ENCODE results near the gene C3orf52.

C3orf52 gene

GRCh38 chr3:112074616-112075497 lies 11.3 kb upstream of the C3orf52 start:
- Histone ChIP-seq H3K27me3 (ENCODE audit: insufficient read depth, poor library complexity, severe bottlenecking) (peaks cover 3% of the 10 kb centered on the region), H3K27ac (replicated peaks) (no peak overlapping the region), H3K4me3 (replicated peaks; ENCODE audit: insufficient read depth, low read length) (no peak overlapping the region)
- TF ChIP-seq, protein P1, sequence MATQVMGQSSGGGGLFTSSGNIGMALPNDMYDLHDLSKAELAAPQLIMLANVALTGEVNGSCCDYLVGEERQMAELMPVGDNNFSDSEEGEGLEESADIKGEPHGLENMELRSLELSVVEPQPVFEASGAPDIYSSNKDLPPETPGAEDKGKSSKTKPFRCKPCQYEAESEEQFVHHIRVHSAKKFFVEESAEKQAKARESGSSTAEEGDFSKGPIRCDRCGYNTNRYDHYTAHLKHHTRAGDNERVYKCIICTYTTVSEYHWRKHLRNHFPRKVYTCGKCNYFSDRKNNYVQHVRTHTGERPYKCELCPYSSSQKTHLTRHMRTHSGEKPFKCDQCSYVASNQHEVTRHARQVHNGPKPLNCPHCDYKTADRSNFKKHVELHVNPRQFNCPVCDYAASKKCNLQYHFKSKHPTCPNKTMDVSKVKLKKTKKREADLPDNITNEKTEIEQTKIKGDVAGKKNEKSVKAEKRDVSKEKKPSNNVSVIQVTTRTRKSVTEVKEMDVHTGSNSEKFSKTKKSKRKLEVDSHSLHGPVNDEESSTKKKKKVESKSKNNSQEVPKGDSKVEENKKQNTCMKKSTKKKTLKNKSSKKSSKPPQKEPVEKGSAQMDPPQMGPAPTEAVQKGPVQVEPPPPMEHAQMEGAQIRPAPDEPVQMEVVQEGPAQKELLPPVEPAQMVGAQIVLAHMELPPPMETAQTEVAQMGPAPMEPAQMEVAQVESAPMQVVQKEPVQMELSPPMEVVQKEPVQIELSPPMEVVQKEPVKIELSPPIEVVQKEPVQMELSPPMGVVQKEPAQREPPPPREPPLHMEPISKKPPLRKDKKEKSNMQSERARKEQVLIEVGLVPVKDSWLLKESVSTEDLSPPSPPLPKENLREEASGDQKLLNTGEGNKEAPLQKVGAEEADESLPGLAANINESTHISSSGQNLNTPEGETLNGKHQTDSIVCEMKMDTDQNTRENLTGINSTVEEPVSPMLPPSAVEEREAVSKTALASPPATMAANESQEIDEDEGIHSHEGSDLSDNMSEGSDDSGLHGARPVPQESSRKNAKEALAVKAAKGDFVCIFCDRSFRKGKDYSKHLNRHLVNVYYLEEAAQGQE (IDR thresholded peaks at IDR 0.05; ENCODE audit: insufficient replicate concordance, low read depth): no peak
- no peak for DNase-seq (ENCODE audit: low read depth in 1 of 2, low spot score in 1 of 2)

DNA sequence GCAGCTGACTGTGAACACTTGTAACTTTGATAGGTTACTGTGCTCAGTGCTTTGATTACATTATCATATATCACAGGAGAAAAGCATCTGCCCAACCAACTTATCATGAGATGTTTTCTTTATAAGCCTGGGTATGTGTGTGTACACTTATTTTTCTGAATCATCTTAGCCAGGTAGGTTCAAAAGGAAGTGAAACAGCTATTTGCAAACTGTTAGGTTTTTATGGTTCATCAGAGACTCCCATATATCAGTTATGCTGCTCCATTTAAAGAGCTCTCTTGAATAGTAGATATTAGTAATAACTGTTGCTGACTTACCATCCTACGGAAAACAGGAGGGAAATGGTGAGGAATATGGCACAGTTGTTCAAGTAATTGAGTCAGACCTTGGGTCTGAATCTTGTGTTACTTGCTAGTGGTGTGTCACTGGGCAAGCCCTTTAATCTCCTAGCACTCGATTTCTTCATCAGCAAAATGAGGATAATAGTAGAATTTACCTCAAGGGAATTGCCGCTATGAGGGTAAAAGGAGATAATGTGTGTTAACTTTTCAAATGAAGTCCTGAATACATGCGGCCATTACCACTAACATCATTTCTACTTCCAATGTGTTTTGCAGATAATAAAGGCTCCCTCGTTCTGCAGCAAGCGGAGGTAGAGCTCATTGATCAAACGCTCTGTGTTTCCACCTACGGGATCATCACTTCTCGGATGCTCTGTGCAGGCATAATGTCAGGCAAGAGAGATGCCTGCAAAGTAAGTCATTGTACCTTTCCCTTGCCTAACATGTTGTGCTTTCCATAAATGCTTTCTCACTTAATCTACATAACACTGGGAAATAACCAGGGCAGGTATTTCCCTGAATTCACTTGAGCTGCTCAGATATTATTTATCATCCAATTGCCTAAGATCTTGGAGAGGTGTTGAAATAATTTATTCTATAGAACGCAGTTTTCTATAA lies 7.8 kb upstream of the C3orf52 start:
- TF ChIP-seq SPI1 (IDR thresholded peaks at IDR 0.05; ENCODE audit: borderline replicate concordance, low read depth): no peak
- TF ChIP-seq GABPA (IDR thresholded peaks at IDR 0.05; ENCODE audit: low read depth): no peak
- TF ChIP-seq POLR2AphosphoS5 (IDR thresholded peaks at IDR 0.05; ENCODE audit: low read depth): no peak
- TF ChIP-seq, protein P2, sequence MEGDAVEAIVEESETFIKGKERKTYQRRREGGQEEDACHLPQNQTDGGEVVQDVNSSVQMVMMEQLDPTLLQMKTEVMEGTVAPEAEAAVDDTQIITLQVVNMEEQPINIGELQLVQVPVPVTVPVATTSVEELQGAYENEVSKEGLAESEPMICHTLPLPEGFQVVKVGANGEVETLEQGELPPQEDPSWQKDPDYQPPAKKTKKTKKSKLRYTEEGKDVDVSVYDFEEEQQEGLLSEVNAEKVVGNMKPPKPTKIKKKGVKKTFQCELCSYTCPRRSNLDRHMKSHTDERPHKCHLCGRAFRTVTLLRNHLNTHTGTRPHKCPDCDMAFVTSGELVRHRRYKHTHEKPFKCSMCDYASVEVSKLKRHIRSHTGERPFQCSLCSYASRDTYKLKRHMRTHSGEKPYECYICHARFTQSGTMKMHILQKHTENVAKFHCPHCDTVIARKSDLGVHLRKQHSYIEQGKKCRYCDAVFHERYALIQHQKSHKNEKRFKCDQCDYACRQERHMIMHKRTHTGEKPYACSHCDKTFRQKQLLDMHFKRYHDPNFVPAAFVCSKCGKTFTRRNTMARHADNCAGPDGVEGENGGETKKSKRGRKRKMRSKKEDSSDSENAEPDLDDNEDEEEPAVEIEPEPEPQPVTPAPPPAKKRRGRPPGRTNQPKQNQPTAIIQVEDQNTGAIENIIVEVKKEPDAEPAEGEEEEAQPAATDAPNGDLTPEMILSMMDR (IDR thresholded peaks at IDR 0.05; ENCODE audit: insufficient read depth, low read length): no peak
- peaks cover 3% of the 10 kb centered on the region for H3K27me3 ChIP-seq (ENCODE audit: insufficient read depth, poor library complexity, severe bottlenecking)
- H3K4me3 ChIP-seq (replicated peaks; ENCODE audit: insufficient read depth, low read length): no peak overlapping the region
- no peak overlapping the region for H3K27ac ChIP-seq (replicated peaks)
- no peak for DNase-seq (ENCODE audit: low read depth in 1 of 2, low spot score in 1 of 2)

DNA sequence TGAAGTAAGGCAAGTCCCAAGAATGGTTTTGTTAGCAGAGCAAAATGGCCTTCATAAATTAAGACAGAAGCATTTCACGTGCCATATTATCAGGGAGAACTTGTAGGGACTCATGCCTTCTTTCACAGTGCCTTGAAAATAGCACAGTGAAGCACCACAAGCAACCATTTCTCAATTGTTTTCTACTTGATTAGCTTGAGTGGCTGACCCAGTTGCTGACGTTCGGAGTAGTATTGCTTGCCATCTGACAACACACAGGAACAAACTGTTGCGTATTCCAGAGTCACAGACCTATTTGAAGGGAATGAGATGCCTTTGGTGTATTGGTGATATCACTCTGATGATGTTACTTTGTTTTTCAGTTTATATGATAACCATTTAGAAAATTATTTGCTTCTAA lies 3.0 kb upstream of the C3orf52 start:
- TF ChIP-seq GABPA (IDR thresholded peaks at IDR 0.05; ENCODE audit: low read depth): no peak
- no peak for TF ChIP-seq SPI1 (IDR thresholded peaks at IDR 0.05; ENCODE audit: borderline replicate concordance, low read depth)
- TF ChIP-seq, protein P2 (IDR thresholded peaks at IDR 0.05; ENCODE audit: insufficient read depth, low read length): no peak
- TF ChIP-seq, protein P1 (IDR thresholded peaks at IDR 0.05; ENCODE audit: insufficient replicate concordance, low read depth): no peak
- TF ChIP-seq POLR2AphosphoS5 (IDR thresholded peaks at IDR 0.05; ENCODE audit: low read depth): no peak
- Histone ChIP-seq H3K27me3 (ENCODE audit: insufficient read depth, poor library complexity, severe bottlenecking) (peaks cover 34% of the 10 kb centered on the region), H3K27ac (replicated peaks) (no peak overlapping the region), H3K4me3 (replicated peaks; ENCODE audit: insufficient read depth, low read length) (no peak overlapping the region)
- DNase-seq (ENCODE audit: low read depth in 1 of 2, low spot score in 1 of 2): no peak
